Activated T-helper 1 cell treated with Interleukin-2 at 50 U/mL for 16 hours (primary cell): ENCODE results near the gene OR2T3.
"Not testable (repeated sequence)": the region's sequence is repeated elsewhere in the genome, so short reads cannot be mapped to it uniquely, and the experiment has no call there.

Source experiments
- DNase-seq: peaks from one replicate; pipeline ENCODE4 v3.0.0-alpha.2; 2020; ENCODE audit warnings: low read depth

Gene OR2T3

GRCh38 chr1:248473051-248473450 is at the start of gene OR2T3:
TSS of gene OR2T3 (plus strand) at chr1:248473351. CDS start at chr1:248473351, 0 bp downstream.
- DNase-seq, result not testable (repeated sequence)

DNA sequence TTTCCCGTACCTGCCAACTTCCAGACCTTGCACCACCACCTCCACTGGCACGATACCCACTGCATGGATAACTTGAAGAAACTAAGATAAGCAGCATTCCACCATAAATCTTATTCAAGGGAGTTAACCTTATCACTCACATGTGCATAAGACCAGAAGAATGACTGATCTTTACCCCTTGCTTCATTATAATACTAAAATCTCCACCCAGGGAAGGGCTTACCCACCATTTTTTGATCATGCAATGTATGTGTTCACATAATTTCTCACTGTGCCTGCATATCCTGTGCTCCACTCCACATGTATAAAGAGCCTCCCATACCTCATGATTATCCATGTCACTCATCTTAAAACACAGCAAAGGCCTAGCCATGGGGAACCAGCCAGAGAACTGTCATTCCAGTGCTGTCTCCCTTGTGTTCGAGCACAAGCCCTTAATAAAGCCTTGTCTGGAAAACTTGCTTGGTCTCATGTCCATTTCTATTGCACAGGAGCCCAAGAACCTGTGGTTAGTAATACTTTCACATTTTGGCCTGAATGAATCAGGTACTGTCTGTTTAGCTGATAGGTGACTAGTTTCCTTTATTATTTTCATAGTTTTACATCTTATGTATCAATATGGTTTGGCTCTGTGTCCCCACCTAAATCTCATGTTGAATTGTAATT is 45.5 kb upstream of the OR2T3 start:
- not testable (repeated sequence) for DNase-seq

DNA sequence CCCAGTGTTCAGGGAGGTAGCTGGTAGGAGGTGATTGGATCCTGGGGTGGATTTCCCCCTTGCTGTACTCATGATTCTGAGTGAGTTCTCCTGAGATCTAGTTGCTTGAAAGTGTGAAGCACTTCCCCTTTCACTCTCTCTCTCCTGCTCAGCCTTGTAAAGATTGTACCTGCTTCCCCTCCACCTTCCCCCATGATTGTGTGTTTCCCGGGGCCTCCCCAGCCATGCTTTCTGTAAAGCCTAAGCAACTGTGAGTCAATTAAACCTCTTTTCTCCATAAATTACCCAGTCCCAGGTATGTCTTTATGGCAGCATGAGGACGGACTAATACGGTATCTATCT is 45.0 kb upstream of the OR2T3 start:
- not testable (repeated sequence) for DNase-seq

DNA sequence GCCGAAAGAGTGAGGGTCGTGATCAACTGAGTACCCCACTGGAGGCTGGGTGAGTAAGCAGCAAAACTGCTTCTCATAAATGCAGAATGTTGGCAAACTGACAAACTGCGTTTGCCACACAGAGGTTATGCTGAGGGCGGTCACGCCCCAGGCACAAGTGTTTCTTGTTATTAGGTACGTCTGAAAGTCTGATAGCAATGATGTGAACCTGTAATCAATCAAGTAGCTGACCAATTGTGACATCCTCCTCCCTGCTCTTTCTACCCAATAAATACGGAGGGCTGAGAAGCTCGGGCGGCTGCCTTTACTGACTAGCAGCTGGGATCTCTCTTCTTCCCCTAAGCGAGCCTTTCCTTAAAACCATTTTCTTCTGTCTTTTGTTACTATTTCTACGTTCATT is 41.5 kb upstream of the OR2T3 start:
- DNase-seq, result not testable (repeated sequence)

DNA sequence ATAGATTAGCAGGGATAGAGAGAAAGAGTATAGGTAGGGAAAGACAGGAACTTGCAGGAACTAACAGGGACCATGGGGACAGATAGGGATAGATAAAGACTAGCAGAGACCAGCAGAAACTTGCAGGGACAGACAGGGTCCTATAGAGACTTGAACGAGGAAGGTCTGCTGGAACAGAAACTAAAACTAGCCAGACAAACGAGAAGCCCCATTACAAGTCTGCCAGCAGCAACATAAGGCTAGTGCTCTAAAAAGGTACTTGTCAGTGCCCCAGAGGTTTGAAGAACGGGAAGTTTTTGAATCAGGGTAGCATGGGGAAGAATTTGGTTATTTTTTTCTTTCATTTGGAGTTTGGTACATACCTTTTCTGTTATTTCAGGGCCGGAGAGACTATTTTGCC is 41.0 kb upstream of the OR2T3 start:
- not testable (repeated sequence) for DNase-seq

GRCh38 chr1:248433811-248434415 is 39.2 kb upstream of the OR2T3 start:
- DNase-seq, result not testable (repeated sequence)

- DNase-seq, result not testable (repeated sequence)
These were observed 38.2 kb upstream of the OR2T3 start for GRCh38 chr1:248434913-248435312.

DNA sequence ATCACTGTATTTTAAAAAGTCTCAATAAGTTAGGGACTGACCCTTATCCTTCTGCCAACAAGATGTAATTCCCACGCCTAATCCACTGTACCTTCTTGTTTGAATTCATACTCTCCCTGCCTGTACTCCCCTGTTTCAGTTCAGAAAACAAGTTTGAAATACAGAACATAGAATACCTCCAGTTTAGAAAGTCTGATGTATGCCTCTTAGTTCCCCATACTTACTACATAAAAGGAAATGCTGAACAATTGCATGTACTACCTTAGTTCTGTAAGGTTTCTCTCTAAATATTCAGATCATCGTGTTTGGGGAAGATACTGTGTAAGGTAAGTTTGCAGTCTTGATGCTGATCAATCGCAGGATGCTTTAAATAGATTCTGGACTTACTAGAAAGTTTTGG is 36.8 kb upstream of the OR2T3 start:
- not testable (repeated sequence) for DNase-seq

DNA sequence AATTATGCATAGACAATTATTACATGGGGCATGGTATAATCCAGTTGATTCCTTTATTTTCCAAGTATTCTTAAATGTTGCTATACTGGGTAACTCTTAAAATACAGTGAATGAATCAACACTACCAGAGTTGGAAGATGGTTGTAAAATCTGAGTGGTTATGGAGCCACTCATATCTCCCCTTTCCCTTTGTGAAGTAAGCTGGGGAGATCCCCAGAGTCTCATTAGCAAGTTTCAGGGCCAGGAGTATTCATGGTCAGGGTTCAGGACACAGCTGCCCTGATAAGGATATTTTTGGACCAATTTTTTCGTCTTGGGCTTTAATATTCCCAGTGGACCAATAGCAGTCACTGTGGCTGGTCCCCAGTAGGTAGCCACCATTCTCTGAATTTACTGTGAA is 34.5 kb upstream of the OR2T3 start:
- not testable (repeated sequence) for DNase-seq

- DNase-seq, result not testable (repeated sequence)
These were observed 33.9 kb upstream of the OR2T3 start for GRCh38 chr1:248439283-248439682.

DNA sequence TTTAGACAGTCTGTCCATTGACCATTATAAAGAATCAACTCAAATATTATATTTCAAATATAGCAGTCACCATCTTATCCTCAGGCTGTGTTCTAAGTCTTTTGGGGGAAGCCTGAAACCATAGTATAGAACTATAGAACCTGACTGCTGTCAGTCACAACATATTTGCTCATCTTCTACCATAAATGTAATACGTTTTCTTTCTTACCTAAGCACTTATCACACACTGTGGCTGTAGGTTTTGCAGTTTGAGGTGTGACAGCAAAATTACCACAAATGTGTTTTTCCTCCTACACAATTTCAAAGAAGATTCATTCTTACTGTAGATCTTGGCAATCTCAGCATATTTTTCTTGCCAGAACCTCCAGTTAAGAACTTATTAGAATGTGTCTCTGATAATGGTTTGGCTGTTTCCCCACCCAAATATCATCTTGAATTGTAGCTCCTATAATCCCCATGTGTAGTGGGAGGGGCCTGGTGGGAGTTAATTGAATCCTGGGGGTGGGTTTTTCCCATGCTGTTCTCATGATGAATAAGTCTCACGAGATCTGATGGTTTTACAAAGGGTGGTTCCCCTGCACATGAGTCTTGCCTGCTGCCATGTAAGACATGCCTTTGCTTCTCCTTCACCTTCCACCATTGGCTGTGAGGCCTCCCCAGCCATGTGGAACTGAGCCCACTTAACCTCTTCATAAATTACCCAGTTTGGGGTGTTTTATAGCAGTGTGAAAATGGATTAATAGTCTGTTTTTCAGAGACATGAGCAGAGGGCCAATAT is 30.5 kb upstream of the OR2T3 start:
- DNase-seq, result not testable (repeated sequence)

GRCh38 chr1:248444603-248445002 is 28.5 kb upstream of the OR2T3 start:
- DNase-seq, result not testable (repeated sequence)

DNA sequence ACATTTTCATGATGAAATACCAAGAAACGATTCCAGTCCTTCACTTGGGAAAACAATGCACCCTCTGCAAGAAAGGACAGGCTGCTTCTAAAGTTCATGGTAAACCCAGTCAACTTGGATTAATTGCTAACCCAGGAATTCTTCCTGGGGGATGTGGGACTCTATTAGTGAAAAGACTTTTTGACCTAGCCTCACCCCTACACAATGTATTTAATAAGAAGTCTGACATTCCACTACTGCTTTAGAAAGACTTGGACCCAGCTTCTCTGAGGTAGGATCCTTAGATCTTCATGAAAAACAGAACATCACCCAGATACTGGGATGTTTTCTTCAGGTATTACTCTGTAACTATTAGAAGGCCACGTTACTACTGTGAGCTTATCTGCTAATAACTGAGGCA is 27.8 kb upstream of the OR2T3 start, which contains the start of gene OR2T2:
TSS of gene OR2T2 (plus strand) at position 239 of the 400 bp plus-strand sequence. CDS start 7,161 bp downstream, outside the sequence.
- DNase-seq, result not testable (repeated sequence)

DNA sequence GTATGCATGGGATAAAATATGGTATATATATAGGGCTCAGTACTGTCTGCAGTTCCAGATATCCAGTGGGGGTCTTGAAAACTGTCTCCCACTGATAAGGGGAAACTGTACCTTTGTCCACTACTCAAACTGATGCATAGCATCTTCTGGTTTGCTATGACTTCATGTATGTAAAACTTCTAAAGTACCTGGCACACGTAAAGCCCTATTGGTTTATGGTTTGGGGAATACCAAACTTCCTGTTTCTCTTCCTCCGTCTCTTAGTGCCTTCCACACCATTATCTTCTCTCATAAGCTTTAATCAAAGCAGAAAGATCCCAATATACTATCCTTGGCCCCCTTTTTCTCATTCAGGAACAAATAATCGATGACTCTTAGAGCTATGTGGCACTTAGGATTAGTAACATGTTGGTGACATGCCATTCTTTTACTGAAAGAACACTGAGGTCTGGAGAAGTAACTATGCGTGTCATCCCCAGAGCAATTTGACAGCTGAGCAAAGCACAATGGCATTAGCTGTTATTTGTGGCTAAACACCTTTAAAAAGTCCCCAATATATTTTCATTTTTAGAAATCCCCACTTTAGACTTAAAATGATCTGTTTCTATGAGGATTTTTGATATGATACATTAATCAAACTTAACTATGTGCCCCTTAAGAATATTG is 24.6 kb upstream of the OR2T3 start:
- not testable (repeated sequence) for DNase-seq

GRCh38 chr1:248449821-248450465 is 23.2 kb upstream of the OR2T3 start:
- not testable (repeated sequence) for DNase-seq

DNA sequence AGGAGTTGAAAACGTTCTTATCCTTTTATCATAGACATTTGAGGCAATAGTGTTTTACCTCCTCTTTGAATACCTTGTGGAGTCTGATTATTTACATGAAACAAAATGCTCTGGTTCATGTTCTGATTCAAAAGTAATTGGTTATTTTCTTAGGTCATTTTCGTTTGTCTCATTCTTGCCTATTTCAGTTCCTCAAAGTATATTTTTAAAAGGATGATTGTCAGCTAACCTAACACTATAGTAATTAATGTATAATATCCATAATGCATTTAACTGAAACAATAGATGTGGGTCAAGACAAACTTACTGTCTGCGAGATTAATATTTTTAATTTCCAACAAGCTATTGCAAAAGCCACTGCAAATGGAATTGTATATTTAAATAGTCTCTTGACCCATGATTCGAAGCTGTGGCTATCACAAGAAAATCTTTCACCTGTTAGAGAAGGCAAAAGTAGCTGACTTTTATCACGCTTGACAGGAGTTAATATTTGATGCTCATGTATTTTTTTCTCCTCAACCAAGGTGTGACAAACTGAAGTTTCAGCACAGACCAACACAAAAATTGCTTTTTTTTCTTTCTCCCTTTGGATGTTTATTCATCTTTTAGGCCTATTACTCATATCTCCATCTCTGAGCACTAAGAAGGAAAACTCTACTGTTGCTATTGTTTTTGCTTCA is 22.5 kb upstream of the OR2T3 start:
- DNase-seq, result not testable (repeated sequence)

GRCh38 chr1:248453619-248454018 is 19.5 kb upstream of the OR2T3 start:
- DNase-seq, result not testable (repeated sequence)

- not testable (repeated sequence) for DNase-seq
These were observed 18.1 kb upstream of the OR2T3 start for GRCh38 chr1:248455045-248455444.

DNA sequence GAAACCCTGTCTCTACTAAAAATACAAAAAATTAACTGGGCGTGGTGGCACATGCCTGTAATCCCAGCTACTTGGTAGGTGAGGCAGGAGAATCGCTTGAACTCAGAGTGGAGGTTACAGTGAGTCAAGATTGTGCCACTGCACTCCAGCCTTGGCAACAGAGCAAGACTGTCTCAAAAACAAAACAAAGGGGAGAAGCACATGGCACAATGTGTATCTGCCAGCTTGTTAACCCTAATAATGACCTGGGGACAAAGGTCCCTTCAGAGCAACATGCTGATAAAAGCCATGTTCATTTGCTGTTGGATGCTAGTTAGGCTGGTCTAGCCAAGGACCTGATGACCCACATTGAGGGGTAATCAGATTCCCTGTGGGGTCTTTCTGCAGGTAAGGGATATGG is 16.5 kb upstream of the OR2T3 start:
- DNase-seq, result not testable (repeated sequence)

GRCh38 chr1:248459117-248459516 is 14.0 kb upstream of the OR2T3 start:
- not testable (repeated sequence) for DNase-seq

DNA sequence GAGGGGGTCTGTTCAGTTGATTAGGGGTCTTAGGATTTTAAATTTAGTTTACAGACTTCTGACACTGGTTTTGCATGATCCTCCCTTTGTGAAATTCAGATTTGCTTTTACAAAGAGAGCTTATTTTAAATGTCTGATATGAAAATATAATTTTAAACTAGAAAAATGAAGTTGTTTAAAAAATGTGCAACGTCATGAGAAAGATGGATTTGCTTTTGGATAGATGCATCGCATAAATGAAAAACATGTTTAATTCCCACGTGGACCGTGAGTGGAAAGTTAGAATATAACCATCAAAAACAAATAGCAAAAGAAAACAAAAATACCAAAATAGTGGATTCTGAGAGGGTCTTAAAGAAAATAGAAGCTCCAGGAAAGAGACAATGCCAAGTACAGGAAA is 2.0 kb upstream of the OR2T3 start:
- no peak for DNase-seq
